HG03565 (cell line): ENCODE results near the gene MEIOSIN.
"Not testable (repeated sequence)": the region's sequence is repeated elsewhere in the genome, so short reads cannot be mapped to it uniquely, and the experiment has no call there.

Source experiments
- ATAC-seq: cut with Tn5 transposase; IDR thresholded peaks from one replicate; pipeline ENCODE4 v1.9.1; 2021; ENCODE audit warnings: mild to moderate bottlenecking, moderate library complexity; ENCODE audit not compliant: unreplicated experiment

Gene MEIOSIN, protein sequence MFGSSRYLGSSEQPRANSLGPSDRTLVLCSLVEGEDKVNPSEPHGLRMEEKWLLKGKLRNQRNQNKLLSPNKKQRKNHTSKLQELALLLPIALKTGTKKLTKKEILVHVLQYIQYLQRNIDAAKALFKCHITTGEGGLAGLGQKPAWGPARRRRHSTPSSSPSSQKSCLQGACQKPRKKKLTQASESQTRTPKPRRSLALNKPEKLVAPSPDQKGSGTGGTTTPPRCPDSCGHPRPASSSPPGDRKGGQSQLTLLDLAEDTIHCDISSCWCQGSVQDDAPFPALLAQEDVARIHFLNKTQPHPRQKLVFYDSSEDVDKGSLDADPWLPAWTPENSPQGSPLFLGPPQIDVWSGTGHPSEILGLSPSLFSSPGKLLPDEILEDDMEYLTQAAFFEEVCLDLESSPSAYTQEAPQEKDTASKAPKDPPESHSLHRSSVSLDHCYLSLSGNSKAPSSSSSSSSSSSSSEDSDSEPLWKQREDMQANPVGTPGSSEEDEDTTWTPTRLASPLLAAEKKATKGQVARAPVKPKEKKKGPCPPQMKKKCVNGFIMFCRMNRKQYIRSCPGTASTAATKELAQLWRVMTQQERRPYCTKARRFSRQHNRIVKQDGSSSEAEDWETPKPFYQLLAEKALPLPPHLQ

DNA sequence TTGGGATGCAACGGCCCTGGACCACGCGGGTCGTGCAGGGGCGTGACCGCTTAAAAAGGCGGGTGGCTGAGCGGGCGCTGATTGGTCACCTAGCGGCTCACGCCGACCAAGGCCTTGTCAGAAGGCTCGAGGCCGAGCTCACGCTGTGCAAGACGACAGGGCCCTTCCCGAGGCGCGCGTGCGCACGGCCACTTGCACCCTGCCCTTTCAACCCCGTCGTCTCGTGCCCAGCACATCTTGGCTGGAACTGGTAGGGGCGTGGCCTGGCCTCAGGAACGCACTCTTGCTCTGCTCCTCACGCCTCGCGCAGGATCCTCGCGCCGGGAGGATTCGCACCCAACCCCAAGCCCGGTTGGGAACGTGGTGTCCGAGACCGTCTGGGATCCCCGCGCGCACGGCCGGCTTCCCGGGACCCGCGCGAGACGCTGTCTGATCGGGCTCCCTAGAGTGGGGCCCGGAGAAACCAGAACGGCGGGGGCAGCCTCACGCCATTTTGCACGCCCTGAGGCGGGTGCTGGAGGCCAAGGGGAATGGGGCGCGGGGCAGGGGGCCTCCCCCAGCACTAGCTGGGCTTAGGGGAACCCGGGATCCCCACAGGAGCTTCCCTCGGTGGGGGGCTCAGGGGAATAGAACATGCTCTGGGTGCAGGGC, at the start of gene MEIOSIN:
MEIOSIN (plus strand) TSS at position 280 of the 651 bp plus-strand sequence. CDS start 1,938 bp downstream, outside the sequence.
- no peak for ATAC-seq

DNA sequence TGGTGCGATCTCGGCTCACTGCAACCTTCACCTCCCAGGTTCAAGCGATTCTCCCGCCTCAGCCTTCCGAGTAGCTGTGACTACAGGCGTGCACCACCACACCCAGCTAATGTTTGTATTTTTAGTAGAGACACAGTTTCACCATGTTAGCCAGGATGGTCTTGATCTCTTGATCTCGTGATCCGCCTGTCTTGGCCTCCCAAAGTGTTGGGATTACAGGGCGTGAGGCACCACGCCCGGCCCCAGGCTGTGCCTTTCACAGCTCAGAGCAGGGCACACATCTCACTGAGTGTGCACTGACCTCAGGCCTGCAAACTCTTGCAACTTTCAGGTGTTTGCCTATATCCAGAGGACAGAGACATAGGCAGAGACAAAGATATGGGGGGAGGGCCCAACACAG, 48.2 kb upstream of the MEIOSIN start:
- not testable (repeated sequence) for ATAC-seq

DNA sequence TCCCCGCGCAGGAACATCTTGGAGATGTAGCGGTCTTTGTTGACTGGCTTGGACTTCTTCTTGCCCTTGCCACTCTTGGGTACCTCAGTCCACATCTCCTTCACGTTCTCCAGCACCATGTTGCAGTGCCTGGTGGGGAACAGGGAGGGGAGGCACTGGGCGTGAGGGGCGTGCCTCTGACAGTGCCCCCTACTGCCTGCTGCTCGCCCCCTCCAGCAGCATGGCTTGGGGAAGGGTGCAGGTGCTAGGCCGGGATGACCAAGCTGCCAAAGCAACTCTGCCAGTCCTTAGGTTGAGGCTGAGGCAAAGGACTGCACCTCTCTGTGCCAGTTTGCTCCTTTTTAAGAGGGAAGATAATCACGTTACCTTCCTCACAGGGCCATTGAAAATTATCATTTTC, 45.6 kb upstream of the MEIOSIN start:
- no peak for ATAC-seq

DNA sequence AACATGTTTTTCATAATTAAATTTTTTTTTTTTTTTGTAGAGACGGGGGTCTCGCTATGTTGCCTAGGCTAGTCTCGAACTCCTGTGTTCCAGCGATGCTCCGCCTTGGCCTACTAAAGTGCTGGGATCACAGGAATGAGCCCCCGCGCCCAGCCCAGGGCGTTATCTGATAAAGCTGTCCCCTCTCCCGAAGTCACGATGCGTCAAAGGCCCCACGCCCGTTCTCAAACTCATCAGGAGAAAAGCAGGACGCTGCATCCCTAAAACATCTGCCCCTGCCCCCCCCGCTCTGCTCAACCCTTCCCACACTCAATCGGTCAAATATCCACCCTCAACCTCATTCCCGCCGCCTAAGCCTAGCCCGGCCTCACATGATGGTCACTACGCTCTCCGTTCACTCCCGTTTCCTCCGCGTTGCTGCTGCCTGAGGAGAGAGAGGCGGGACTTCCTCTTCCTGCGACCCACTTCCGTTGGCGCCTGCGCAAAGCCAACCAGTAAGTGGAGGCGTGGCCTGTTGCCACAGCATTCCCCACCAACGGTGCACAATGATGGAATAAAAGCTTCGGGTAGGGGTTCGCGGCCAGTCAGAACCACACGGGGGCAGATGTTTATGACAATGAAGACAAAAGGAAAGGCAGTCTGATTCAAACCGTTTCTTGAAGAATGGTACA, 41.6 kb upstream of the MEIOSIN start, which contains the start of gene SNRPD2:
SNRPD2 (minus strand) TSS at position 438 of the 671 bp plus-strand sequence; CDS start at position 373, 65 bp downstream.
- peak; percentile 34 for ATAC-seq

DNA sequence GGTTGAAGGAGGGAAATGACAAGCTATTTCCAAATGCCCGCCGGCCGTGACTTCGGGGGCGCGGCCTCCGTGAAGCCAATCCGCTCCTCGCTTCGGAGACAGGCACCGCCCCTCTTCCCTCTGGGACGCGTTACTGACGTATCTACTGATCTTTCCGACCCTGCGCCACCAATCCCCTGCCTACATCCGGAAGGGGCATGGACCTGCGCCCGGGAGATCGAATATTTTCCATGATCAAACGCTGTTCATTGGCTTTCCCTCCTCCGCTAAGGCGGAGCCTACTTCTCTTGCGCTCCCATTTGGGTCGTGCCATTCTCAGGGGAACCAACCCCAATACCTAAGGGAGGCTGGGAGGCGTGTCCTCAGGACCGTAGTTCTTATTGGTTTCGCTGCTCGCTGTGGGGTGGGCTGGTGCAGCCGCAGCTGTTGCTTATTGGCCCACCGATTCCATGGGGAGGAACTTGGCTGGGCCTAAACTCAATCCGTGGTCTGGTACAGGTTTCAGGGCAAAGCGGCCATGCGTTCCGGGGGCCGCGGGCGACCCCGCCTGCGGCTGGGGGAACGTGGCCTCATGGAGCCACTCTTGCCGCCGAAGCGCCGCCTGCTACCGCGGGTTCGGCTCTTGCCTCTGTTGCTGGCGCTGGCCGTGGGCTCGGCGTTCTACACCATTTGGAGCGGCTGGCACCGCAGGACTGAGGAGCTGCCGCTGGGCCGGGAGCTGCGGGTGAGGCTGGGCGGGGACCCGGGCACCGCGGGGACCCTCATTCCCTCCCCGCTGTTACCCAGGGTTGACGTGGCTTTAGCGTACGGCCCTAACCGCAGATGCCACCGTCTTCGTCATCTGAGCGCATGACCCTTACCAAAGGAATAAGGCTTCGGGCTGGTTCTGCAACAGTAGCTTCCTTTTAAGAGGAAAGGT, 40.8 kb upstream of the MEIOSIN start, which contains the start of gene QPCTL:
QPCTL (plus strand) TSS at position 480 of the 919 bp plus-strand sequence; CDS start at position 518, 38 bp downstream.
- ATAC-seq, result peak; percentile 80

DNA sequence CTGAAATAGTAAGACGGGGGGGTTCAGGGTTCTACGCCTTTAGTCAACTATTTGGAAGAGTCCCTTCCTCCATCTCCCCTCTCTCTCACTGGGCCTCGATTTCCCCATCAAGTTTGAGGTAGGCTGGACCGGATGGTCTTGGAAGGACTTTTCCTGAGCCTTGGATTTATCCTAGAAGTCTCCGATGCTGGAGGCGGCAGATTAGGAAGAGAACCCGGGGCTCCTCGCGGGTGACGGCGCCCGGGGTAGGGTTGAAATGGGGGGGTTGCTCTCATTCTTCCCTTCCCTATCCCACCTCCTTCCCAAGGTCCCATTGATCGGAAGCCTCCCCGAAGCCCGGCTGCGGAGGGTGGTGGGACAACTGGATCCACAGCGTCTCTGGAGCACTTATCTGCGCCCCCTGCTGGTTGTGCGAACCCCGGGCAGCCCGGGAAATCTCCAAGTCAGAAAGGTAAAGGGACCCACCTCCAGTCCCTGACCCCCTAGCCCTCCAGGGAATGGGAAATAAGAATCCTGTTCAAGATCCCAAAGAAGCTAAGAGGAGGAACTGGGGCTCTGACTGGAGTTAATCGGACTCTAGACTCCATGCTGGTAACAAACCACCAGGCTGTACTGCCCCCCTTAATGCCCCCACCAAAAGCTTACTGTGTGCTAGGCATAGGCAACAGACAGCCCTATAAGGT, 40.0 kb upstream of the MEIOSIN start:
- ATAC-seq, result no peak

DNA sequence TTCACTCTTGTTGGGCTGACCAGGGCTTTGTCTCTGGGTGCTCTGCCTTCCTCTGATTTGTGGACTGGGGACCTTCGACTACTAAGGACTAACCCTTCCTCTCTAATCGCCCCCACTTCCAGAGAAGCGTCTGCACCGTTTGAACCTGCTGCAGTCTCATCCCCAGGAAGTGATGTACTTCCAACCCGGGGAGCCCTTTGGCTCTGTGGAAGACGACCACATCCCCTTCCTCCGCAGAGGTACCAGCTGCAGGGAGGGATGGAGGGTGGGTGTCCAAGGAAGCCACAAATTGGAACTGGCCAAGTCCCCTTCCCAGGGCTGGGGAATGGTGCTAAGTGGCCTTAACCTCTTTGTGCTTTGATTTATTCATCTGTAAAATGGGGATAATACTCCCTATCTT, 31.6 kb upstream of the MEIOSIN start:
- ATAC-seq, result no peak

DNA sequence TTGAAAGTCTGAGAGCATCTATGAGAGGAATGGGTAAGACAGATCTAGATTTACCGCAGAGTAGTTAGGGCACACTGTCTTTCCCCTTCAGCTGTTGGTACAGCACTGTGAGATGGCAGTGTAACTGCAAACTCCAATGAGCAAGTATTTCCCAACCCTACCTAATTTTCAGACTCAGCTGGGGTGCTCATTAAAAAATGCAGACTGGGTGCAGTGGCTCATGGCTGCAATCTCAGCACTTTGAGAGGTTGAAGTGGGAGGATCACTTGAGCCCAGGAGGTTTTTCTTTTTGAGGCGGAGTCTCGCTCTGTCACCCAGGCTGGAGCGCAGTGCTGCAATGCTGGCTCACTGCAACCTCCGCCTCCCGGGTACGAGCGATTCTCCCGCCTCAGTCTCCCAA, 28.1 kb upstream of the MEIOSIN start:
- ATAC-seq, result no peak

DNA sequence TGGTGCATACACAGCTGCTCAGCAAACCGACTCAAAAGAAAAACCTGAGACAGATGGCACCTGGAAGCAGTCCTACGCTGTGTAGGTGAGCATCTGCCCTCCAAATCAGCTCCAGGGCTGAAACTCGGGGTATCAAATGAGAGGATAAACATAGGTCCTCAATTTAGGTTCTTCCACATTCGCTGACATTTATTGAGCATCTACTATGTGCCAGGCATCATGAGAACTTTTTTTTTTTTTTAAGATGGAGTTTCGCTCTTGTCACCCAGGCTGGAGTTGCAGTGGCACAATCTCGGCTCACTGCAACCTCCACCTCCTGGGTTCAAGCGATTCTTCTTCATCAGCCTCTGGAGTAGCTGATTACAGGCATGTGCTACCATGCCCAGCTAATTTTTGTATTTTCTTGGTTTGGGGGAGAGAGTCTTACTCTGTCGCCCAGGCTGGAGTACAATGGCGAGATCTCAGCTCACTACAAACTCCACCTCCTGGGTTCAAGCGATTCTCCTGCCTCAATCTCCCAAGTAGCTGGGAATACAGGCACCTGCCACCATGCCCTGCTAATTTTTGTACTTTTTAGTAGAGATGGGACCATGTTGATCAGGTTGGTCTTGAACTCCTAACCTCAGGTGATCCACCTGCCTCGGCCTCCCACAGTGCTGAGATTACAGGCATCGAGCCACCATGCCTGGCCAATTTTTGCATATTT, 27.4 kb upstream of the MEIOSIN start:
- no peak for ATAC-seq

DNA sequence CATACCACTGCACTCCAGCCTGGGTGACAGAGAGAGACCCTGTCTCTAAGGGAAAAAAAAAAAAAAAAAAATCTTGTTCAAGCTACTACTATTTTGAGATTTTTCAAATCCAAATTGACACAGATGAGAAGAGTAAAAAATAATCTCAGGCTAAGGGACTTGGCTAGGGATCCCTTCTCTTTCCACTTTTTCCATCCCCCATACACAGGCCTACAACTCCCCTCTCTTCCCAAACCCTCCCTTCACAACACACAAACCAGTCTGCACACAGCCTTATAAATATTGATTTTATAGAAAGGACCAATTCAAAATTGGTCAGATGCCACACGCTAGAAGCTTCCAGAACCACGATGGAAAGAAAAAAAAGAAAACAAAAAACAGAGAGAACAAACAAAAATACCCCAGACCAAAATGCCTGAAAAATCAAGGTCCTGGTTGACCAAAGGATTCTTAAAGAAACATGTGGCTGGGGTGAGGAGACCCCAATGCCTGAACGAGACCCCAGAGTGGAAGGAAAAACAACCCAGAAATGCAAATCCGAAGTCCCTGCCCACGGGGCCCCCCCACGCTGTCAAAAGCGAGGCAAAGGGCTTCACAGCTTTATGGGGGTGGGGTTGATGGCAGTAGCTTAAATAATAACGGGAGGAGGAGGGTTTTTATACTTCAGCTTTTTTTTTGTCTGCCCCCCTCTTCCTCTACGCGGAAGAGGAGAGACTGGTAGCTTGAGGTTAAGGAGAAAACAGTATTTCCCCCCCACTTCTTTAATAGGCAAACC, 22.7 kb upstream of the MEIOSIN start:
- no peak for ATAC-seq

DNA sequence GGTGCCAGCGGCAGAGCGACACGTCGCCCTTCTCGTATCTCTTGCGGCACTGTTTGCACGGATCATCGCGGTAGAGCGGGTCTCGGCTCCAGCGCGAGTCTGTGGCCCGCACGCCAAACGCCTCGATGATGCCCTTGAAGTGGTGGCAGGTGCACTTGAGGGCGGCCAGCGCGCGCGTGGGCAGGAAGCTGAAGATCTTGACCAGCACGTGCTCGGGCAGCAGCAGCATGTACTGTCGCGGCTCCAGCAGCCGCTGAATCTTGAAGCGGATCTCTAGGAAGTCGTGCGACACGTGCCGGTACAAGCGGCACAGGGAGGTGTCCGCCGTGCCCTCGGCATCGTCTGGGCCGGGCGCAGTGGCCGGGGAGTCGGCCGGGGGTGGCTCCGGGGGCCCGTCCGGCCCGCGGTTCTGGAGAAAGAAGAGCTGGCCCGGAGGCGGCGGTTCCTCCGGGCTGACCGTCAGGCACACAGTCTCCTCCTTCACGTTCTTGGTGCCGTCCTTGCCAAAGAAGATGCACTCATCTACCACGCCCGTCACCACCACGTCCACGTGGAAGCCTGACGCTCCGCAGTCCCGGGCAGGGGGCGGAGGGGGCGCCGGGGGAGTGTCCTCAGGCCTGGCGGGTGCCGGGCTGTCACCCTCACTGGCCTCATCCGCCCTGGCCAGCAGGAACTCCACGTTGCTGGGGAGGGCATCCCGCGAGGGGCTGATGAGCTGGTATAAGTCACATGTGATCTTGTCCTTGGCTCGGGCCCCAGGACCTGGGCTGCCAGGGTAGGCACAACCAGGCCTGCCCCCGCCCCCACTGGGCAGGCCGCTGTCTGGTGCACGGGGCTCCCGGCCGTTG, 21.2 kb upstream of the MEIOSIN start:
- no peak for ATAC-seq

DNA sequence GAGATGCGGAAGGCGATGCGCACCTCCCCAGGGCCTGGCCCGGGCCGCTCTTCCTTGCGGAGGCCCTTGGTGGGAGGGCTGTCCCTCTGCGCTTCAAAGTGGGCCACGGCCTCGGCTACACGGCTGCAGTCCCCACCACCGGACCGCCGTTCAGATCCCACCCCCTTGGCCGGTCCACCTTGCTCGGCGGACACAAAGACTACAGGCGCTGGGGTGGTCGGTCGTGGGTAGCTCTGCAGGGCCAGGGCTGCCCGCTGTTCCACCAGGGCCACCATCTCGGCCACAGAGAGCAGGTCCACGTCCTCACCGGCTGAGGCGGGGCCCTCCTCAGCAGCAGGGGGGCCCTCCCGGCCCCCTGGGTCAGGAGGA, 20.6 kb upstream of the MEIOSIN start:
- no peak for ATAC-seq

DNA sequence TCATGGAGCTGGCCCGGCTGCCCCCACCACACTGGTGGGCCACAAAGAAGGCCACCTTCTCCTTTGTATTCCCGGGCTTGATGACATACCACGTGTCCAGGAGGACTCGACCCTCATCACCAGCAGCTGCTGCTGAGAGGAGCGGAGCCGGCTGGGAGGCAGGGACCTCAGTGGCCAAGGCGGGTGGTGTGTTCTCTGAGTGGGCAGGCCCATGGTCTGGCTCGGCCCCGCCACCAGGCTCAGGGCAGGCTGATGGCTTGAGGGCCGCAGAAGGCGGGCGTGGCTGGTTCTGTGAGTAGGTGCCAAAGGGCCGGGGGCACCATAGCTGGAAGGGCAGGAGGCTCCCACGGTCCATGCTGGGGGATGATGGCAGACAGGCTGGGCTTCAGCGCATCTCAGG, 20.1 kb upstream of the MEIOSIN start:
- no peak for ATAC-seq

DNA sequence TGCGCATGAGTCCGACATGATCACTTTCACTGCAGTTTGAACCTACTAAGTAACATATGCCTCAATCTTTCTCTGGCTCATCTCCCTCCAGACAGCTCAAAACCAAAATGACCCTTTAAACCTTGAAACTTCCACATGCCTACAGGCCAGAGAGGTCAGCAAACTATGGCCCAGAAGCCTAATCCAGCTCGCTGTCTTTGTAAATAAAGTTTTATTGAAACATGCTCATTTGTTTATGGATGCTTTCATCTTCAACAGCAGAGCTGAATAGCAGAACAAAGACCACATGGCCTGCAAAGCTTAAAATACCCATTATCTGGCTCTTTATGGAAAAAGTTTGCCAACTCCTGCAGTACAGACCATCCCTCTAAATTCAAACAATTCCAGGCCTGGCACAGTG, 18.1 kb upstream of the MEIOSIN start:
- no peak for ATAC-seq

DNA sequence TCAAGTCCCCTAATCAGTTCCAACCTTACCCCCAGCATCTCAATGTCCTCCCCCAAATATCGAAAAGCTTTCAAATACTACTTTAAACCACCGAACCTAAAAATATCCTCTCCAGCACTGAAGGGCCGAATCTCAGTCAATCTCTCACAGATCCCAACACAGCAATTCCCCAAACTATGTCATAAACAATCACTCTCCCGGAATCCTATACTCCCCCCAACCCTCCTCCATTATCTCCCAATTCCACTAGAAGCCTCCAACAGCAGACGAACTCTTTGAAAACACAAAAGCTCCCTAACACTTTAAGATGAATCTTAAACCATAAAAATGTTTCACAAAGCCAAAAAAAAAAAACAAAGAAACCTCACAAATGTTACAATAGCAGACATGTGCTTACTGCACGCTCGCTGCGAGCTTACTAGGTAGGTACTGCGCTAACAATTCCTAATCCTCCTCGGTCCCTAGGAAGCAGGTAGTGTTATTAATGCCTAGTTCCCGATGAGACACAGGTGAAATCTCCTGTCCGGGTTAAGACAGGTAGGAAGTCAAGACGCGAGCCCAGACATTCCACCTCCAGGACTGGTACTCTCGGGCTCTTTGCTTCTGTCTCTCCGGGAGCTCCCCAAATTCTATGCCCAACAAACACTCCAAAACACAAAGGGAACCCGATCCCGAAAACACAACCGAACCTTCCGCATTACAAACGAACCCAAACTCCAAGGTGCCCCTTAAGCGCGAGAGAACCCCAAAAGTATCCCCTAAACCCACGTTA, 16.7 kb upstream of the MEIOSIN start:
- ATAC-seq, result no peak
